Loucy (cell line): ENCODE data around the gene TACC2.

ENCODE experiments used
- H2AFZ ChIP-seq: fragments of 200-600 bp; sonication (generic); 2 replicates; pipeline ENCODE4 v1.6.0; 2016; ENCODE audit warnings: antibody characterized with exemption, mild to moderate bottlenecking, low read length, moderate library complexity
- H3F3A ChIP-seq: fragments of 200-600 bp; 2 replicates; pipeline ENCODE4 v1.6.0; 2016; ENCODE audit warnings: antibody characterized with exemption, low read depth, mild to moderate bottlenecking
- H3K27me3 ChIP-seq: fragments of 200-600 bp; sonication (generic); 2 replicates; pipeline ENCODE4 v1.6.1; 2014; ENCODE audit warnings: low read length, mild to moderate bottlenecking; ENCODE audit not compliant: insufficient read depth, poor library complexity, severe bottlenecking
- H3K36me3 ChIP-seq: fragments of 200-600 bp; sonication (generic); 2 replicates; pipeline ENCODE4 v1.6.1; 2016; ENCODE audit warnings: low read length; ENCODE audit not compliant: insufficient read depth
- H3K4me1 ChIP-seq: fragments of 200-600 bp; sonication (generic); 2 replicates; pipeline ENCODE4 v1.5.1; 2014; ENCODE audit warnings: low read length, mild to moderate bottlenecking; ENCODE audit not compliant: insufficient read depth, poor library complexity, severe bottlenecking
- H3K4me2 ChIP-seq: fragments of 200-600 bp; sonication (generic); 2 replicates; pipeline ENCODE4 v1.6.0; 2014; ENCODE audit warnings: antibody characterized with exemption, low read length, low read depth, mild to moderate bottlenecking; ENCODE audit not compliant: poor library complexity, severe bottlenecking
- H3K4me3 ChIP-seq: fragments of 200-600 bp; sonication (generic); 2 replicates; pipeline ENCODE4 v1.5.1; 2014; ENCODE audit warnings: low read length, mild to moderate bottlenecking, mixed read lengths; ENCODE audit not compliant: poor library complexity, severe bottlenecking
- H3K79me2 ChIP-seq: fragments of 200-600 bp; sonication (generic); 2 replicates; pipeline ENCODE4 v1.6.1; 2014; ENCODE audit warnings: low read length; ENCODE audit not compliant: insufficient read depth
- H3K9ac ChIP-seq: fragments of 200-600 bp; sonication (generic); 2 replicates; pipeline ENCODE4 v1.6.0; 2014; ENCODE audit warnings: mild to moderate bottlenecking, low read depth, low read length, moderate library complexity; ENCODE audit not compliant: poor library complexity, severe bottlenecking
- H3K9me2 ChIP-seq: fragments of 200-600 bp; sonication (generic); replicated peaks from 2 replicates; pipeline ENCODE4 v1.6.1; 2016; ENCODE audit warnings: low read depth, low read length, mixed read lengths
- H3K9me3 ChIP-seq: fragments of 200-600 bp; sonication (generic); 2 replicates; pipeline ENCODE4 v1.6.1; 2014; ENCODE audit warnings: mild to moderate bottlenecking, antibody characterized with exemption, low read length, low read depth; ENCODE audit not compliant: insufficient read depth
- H4K20me1 ChIP-seq: fragments of 200-600 bp; sonication (generic); 2 replicates; pipeline ENCODE4 v1.6.0; 2014; ENCODE audit warnings: antibody characterized with exemption, low read length, mild to moderate bottlenecking; ENCODE audit not compliant: insufficient read depth, poor library complexity, severe bottlenecking
- CTCF ChIP-seq: fragments of 200-600 bp; sonication (generic); conservative IDR thresholded peaks from 2 replicates; pipeline ENCODE4 v1.5.1; 2014; ENCODE audit warnings: mild to moderate bottlenecking, antibody characterized with exemption, low read length
- EZH2phosphoT487 ChIP-seq: fragments of 200-600 bp; IDR thresholded peaks from 2 replicates; pipeline ENCODE4 v1.6.1; 2018; ENCODE audit warnings: antibody characterized with exemption, mild to moderate bottlenecking, moderate library complexity, borderline replicate concordance

The TACC2 gene

DNA sequence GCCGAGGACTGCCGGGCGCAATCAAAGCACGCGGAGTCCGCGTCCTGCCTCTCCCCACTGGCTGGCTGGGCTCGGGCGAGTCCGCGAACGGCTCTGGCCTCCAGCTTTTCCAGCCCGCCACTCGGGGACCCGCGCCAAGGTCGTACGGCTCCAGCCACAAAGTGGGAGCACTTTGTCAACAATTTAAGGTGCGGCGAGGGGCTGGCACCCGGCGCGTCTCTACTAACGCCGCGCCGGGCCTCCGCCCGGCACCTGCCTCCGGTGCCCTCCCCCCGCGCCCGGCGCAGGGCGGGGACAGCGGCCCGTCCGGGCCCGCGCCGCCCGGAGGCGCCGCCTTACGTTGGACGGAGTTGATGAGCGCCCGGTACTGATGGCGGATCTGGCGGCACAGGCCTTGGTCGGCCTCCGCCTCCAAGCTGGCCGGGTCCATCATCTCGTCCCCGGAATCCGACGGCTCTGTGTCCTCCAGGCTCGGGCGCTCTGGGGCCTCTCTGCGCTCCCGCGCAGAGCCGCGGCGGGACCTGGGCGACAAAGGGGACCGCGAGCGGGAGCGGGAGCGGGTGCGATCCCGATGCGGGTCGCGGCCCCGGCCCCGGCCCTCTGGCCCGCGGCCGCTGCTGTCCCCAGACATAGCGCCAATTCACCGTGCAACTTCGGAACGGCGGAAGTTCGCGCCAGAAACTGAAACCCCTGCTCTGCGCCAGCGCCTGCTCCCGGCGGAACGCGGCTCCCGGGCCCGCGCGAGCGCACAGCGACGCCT, 14.2 kb upstream of the TACC2 start, which contains the start of gene NSMCE4A:
NSMCE4A (minus strand) TSS at position 683 of the 760 bp plus-strand sequence; CDS start at position 631, 52 bp downstream.
- no peaks in the 10 kb centered on the region for H3K27me3 ChIP-seq
- peak within 1 kb of the TSS; percentile 94 for H3K9ac ChIP-seq
- H3K9me2 ChIP-seq, result no peaks in the 10 kb centered on the region
- peak within 1 kb of the TSS; percentile 95 for H2AFZ ChIP-seq
- TF ChIP-seq CTCF (no peak), EZH2phosphoT487 (no peak)
- peak within 1 kb of the TSS; percentile 90 for H3K4me2 ChIP-seq
- H3F3A ChIP-seq, result no peaks in the 10 kb centered on the region
- peaks cover 13% of the 10 kb centered on the region for H4K20me1 ChIP-seq
- peak within 1 kb of the TSS; percentile 81 for H3K4me3 ChIP-seq
- peaks cover 32% of the 10 kb centered on the region for H3K79me2 ChIP-seq
- H3K4me1 ChIP-seq, result peaks cover 24% of the 10 kb centered on the region
- no peaks in the 10 kb centered on the region; the same call in 1 of the 2 replicates for H3K9me3 ChIP-seq
- H3K36me3 ChIP-seq, result peaks cover 6% of the 10 kb centered on the region; the same call in 1 of the 2 replicates

DNA sequence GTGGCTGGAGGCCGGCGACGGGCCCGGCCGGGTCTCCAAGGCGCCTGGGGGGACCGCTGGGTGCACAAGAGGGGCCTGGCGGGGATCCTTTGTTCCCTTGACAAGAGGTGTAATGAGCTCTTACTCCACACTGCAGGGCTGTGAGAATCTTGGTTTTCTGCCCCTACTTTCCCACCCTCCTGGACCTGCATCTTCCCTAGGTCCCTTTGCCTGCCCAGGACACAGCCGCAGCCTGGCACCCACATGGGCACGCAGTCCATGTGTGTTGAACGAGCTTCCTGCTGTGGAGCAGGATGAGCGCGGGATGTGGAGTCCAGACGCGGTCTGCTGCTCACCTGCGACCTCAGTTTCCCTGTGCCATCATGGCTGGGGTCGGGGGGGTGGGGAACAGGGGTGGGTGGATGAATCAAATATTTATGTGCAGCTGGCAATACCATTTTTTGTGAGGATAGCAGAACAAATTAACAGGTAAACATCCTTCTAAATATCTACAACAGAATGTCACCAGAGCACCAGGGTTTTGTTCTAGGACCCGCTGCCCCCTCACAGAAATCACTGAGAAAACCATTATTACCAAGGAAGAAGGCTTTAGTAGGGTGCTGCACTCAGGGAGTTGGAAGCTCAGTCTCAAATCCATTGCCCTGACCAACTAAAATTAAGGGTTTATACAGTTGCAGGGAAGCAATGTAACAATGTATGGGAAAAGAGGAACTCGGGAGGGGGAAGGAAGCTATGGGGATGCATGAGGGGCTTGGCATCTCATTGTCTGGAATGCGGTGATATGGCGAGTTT, 13.5 kb upstream of the TACC2 start:
- Histone ChIP-seq H3K4me1 (peaks cover 24% of the 10 kb centered on the region), H3K9me2 (no peaks in the 10 kb centered on the region), H2AFZ (peak overlapping the region; percentile 95), H3K4me3 (peak overlapping the region; percentile 81), H3K9me3 (no peaks in the 10 kb centered on the region; the same call in 1 of the 2 replicates), H4K20me1 (peaks cover 13% of the 10 kb centered on the region), H3K79me2 (peaks cover 32% of the 10 kb centered on the region), H3F3A (no peaks in the 10 kb centered on the region), H3K9ac (peak overlapping the region; percentile 94), H3K27me3 (no peaks in the 10 kb centered on the region), H3K36me3 (peaks cover 4% of the 10 kb centered on the region; the same call in 1 of the 2 replicates), H3K4me2 (peak overlapping the region; percentile 64)
- TF ChIP-seq EZH2phosphoT487 (no peak), CTCF (peak; percentile 69)

GRCh38 chr10:121976607-121977006, 12.4 kb upstream of the TACC2 start:
- no peaks in the 10 kb centered on the region for H3K36me3 ChIP-seq
- H3K4me2 ChIP-seq, result no peak overlapping the region
- H3F3A ChIP-seq, result no peaks in the 10 kb centered on the region
- H3K79me2 ChIP-seq, result peaks cover 29% of the 10 kb centered on the region
- no peaks in the 10 kb centered on the region for H3K27me3 ChIP-seq
- peaks cover 22% of the 10 kb centered on the region for H3K4me1 ChIP-seq
- TF ChIP-seq EZH2phosphoT487, result no peak
- no peak for TF ChIP-seq CTCF
- H2AFZ ChIP-seq, result no peak overlapping the region
- H3K9me2 ChIP-seq, result no peaks in the 10 kb centered on the region
- peaks cover 13% of the 10 kb centered on the region for H4K20me1 ChIP-seq
- no peaks in the 10 kb centered on the region; the same call in 1 of the 2 replicates for H3K9me3 ChIP-seq
- H3K9ac ChIP-seq, result no peak overlapping the region
- H3K4me3 ChIP-seq, result no peak overlapping the region
